Activated gamma-delta T cell treated with anti-CD3 and anti-CD28 coated beads, Interleukin-2, amount 50 U/mL, for 16 hours (primary cell): ENCODE data around the gene YLPM1.

Experiments
- DNase-seq: peaks from one replicate; pipeline ENCODE4 v3.0.0-alpha.2; 2020; ENCODE audit warnings: low read depth

The YLPM1 gene

DNA sequence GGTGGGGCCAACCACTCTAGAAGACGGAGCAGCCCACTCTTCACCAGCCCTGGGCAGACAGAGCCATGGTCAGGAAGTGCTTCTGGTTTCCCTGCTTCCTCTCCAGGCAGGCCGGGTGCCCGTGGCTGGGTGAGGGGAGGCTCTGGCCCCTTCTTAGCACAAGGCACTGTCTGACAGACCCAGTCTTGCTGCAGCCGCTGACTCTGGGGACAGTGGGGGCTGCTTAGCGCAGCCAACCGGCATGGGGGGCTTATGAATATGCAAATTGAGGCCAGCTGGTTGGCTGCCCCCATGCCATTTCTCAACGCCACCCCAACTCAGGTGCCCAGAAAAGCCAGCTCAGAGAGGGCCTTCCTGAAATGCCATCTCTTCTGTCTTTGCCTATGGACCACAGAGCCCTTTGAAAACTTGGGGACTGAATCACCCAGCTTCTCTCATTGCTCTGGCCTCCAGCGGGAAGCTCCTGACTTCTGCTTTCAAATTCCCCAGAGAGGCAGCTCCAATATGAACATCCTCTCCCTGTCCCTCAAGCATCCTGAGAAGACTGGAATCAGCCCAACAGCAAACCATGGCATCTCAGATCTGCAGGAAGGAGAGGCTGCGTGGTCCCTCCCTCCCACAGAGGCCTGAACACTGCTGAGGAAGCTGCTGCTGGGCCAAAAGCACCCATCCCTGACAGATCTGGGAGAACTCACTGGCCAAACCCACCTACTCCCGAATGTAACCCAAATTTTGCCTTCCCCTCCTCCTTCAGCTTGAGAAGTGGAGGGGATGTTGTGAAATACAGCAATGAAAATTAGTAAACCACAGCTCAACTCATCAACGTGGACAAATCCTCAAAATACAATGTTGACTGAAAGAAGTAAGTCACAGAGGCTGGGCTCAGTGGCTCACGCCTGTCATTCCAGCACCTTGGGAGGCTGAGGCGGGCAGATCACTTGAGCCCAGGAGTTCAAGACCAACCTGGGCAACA, 113.1 kb downstream of the YLPM1 start, which contains the start of gene PROX2:
Gene PROX2 (minus strand): TSS at position 205 of the 973 bp plus-strand sequence. CDS start 12,311 bp downstream, outside the sequence.
- DNase-seq, result peak; percentile 9

DNA sequence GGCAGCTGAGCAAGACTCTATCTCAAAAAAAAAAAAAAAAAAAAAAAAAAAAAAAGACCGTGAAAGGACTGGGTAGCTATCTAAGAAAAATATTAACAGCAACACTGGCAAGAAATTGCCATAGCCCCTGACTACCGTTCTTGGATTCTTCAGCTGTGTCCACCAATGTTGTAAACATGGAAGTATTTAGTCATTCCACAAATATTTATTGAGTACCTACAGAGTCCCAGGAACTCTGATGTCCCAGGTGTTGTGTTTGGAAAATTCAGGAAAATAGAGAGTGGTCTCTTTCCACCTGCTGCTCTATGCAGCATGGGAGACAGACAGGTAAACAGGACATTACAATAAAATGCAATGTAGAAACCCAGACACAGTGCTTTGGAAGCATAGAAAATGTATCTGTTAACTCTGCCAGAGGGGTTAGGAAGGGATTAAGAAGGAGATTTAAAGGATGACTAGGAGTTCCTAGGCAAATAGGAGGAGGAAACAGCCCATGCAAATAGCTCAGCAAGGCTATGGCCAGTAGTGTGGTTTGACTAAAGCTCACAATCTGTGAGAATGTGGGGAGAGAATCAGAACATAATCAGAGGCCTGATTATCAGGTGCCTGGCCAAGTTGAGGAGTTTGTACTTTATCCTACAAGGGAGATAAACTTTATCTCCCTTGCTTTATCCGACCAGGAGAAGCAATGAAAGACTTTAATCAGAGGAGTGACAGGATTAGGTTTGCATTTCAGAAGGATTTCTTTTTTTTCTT, 116.5 kb downstream of the YLPM1 start:
- no peak for DNase-seq

DNA sequence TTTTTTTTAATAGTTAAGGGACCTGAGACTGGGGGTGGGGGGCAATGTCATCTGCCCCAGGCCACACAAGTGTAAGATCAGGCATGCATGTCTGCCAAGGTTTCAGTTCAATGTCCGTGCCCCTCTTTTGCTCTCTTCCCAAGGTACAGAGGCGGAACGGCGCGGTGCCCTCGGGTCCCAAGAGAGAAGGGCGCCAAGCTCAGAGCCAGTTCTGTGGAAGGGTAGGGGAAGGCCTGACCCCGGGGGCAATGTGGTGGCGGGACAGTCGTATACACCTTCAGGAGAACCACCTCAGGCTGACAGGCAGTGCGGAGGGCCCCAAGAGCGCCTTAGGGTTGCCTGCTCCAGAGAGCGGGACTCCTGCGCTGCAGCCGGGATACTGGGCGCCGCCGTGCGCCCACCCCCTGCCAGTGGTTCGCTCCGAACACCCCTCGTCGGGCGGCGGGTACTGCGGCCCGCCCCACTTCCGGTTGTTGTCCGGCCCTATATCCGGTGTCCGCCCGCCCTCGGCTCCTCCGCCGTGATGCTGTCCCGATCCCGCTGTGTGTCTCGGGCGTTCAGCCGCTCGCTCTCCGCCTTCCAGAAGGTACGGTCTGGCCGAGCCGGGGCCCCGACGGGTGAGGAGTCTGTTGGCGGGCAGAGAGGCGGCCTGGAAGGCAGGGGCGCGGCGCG, 118.5 kb downstream of the YLPM1 start, which contains the start of gene DLST:
Gene DLST (plus strand): TSS at position 486 of the 672 bp plus-strand sequence. CDS start 38 bp downstream, at position 524.
- peak; percentile 79 for DNase-seq

DNA sequence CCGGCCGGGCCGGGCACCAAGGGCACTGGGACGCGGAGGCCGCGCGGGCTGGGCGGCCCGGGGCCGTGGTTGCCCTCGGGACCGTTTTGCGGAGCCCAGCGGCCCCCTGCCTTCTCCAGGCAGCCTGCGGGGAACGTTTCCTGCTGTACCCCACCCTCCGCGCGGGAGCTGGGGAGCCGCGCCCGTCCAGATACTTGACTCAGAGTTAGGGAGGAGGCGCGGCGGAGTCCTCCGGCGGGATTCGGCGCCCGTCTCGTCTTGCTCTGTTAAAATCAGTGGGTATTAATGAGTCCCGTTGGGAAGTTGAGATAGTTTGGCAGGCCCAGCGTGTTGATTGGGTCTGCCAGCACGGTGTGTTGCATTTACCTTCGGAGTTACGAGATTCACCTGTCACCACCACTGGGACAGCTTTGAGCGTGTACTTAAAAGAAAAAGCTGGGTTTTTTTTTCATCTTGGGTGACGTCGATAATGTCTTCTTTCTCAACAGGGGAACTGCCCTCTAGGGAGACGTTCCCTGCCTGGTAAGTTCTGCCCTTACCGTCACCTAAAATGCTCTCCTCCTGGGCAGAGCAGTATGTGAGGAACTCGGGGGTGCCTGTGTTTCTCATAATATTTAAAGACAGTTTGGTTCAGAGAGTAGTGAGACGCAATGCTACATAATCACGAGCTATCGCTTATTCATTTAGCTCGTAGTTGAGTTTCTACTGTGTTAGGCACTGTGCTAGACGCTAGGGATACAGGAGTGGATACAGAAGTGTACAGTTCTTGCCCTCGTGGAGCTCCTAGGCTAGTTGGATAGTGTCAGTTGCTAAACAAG, 119.2 kb downstream of the YLPM1 start:
- DNase-seq, result peak; percentile 20
